Sigmoid colon (tissue), 7 donors: Measurements from ENCODE around the gene PPP1R1A. TPM values are rescaled to one million over a fixed set of nuclear protein-coding genes. Genes with fewer than 3 reads are reported as not detected.

Experiments used
- DNase-seq: peaks from one replicate; pipeline ENCODE4 v3.0.0-alpha.2; 2019
- H3K27ac ChIP-seq, 4 donors: fragments of 200-600 bp; sonication (generic); one replicate each; pipeline ENCODE4 v1.5.1; 2016 to 2019; ENCODE audit warnings: mild to moderate bottlenecking in 1 of 4
- H3K27me3 ChIP-seq, 3 donors: fragments of 200-600 bp; sonication (generic); one replicate each; pipeline ENCODE4 v1.5.1; 2019; ENCODE audit warnings: mild to moderate bottlenecking in 1 of 3
- H3K36me3 ChIP-seq, 4 donors: fragments of 200-600 bp; sonication (generic); one replicate each; pipeline ENCODE4 v1.5.1; 2016 to 2019
- H3K4me1 ChIP-seq, 4 donors: fragments of 200-600 bp; sonication (generic); one replicate each; pipeline ENCODE4 v1.5.1; 2017 to 2019
- H3K4me3 ChIP-seq, 4 donors: fragments of 200-600 bp; sonication (generic); one replicate each; pipeline ENCODE4 v1.5.1; 2017 to 2019; ENCODE audit warnings: mild to moderate bottlenecking in 2 of 4, moderate library complexity in 1 of 4
- H3K9me3 ChIP-seq, 4 donors: fragments of 200-600 bp in 3 of 4; sonication (generic) in 3 of 4; one replicate each; pipeline versions ENCODE4 v1.5.1 to v1.6.1; 2013 to 2019
- EP300 ChIP-seq, 4 donors: sonication (generic); formaldehyde crosslinking; IDR thresholded peaks; one replicate each; pipeline ENCODE4 v1.6.1; 2017; ENCODE audit warnings: antibody characterized with exemption in 4 of 4
- POLR2A ChIP-seq, 2 donors: fragments of 450-650 bp; IDR thresholded peaks; one replicate each; pipeline ENCODE4 v1.6.1; 2016; ENCODE audit warnings: antibody characterized with exemption in 2 of 2, mild to moderate bottlenecking in 2 of 2, moderate library complexity in 2 of 2
- POLR2AphosphoS5 ChIP-seq, 4 donors: sonication (generic); formaldehyde crosslinking; IDR thresholded peaks; one replicate each; pipeline ENCODE4 v1.6.1; 2017; ENCODE audit warnings: antibody characterized with exemption in 4 of 4
- WGBS, 2 donors: extraction: QIAGEN DNeasy Blood & Tissue Kit; methylation state at CpG; one replicate each; pipeline ENCODE4 v1.1.7; 2013; 5-methylcytosine and 5-hydroxymethylcytosine counted together
- intact Hi-C: fragments of 100-400 bp; cut with DNase I; formaldehyde crosslinking; loops from one replicate; pipeline ENCODE4 v1.15.1; 2023
- polyA plus RNA-seq, 3 donors: library from polyadenylated mRNA; stranded (reverse); fragments of 200-250 nt; gene quantifications; one replicate each; pipeline ENCODE4 v1.2.3, GENCODE V29; 2013
- total RNA-seq, 4 donors: library from RNA; depleted of rRNA; stranded (reverse); fragments of >200 nt; gene quantifications; one replicate each; pipeline ENCODE4 v1.1.0, GENCODE V29; 2016
- TF ChIP-seq, protein P1 (sequence below), 4 experiments: fragments of 450-650 bp in 3 of 4; fragments of 200-600 bp in 1 of 4; IDR thresholded peaks; one replicate each; pipeline ENCODE4 v1.5.1; 2016 to 2019; ENCODE audit warnings: antibody characterized with exemption in 4 of 4, mild to moderate bottlenecking in 3 of 4, moderate library complexity in 2 of 4
- donor health status: healthy with polysubstance abuse.
- donor health status: Bipolar disorder and iron deficiency.
- donor health status: healthy.

Gene PPP1R1A, protein sequence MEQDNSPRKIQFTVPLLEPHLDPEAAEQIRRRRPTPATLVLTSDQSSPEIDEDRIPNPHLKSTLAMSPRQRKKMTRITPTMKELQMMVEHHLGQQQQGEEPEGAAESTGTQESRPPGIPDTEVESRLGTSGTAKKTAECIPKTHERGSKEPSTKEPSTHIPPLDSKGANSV
- 10 to 100 TPM; 17.5 to 48.9 (median 24.9) TPM for total RNA-seq
- 1 to 10 TPM in 2 of 3 donors, under 1 TPM in 1; 0.92 to 3.0 (median 1.2) TPM for polyA plus RNA-seq

DNA sequence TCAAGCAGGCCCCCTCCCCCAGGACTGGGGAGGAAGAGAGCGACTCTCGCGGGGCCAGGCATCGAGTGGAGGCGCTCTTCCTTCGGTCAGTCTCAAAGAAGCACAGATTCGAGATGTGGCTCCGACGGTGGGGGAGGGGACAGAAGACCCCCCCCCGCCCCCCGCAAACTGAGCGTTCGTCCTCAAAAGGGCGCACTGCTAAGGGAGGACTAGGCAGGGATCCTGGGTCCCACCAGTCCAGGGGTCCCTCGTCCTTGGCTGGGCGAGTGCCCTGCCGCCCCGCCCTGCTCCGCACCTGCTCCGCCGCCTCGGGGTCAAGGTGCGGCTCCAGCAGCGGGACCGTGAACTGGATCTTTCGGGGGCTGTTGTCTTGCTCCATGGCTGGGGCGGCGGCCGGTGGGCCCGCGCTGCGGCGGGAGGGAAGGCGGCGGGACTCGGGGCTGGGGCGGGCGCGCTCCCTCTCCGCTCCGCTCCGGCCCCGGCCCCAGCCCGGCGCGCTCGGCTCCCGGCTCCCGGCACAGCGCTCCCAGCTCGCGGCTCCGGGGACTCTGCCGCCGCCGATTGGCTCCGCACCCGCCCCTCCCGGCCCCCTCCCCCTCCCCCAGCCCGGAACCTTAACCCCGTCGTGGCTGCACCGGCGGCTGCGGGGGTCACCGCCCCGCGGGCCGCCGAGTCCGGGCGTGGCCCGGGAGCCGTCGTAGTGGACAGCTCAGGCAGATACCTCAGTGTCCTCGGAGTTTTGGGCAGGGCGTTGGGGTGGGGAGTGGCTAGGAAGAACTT is at the start of gene PPP1R1A:
TSS of gene PPP1R1A (minus strand) at position 550 of the 780 bp plus-strand sequence. CDS start at position 379, 171 bp downstream.
- DNase-seq = no peak
- 1 to 2% methylated on average over 77 of the region's 77 CpGs for WGBS, 2 donors
- Histone ChIP-seq H3K27ac (peak within 1 kb of the TSS in 3 of 4 donors; percentile 80 to 82 (median 82)), H3K4me3 (peak within 1 kb of the TSS; percentile 55 to 77 (median 64)), H3K27me3 (no peaks in the 10 kb centered on the region), H3K36me3 (no peaks in the 10 kb centered on the region), H3K9me3 (no peaks in the 10 kb centered on the region), H3K4me1 (peaks cover 0 to 64% (median 60%) of the 10 kb centered on the region in 4 donors)
- intact Hi-C loops = no loop called here
- TF ChIP-seq, protein P1, sequence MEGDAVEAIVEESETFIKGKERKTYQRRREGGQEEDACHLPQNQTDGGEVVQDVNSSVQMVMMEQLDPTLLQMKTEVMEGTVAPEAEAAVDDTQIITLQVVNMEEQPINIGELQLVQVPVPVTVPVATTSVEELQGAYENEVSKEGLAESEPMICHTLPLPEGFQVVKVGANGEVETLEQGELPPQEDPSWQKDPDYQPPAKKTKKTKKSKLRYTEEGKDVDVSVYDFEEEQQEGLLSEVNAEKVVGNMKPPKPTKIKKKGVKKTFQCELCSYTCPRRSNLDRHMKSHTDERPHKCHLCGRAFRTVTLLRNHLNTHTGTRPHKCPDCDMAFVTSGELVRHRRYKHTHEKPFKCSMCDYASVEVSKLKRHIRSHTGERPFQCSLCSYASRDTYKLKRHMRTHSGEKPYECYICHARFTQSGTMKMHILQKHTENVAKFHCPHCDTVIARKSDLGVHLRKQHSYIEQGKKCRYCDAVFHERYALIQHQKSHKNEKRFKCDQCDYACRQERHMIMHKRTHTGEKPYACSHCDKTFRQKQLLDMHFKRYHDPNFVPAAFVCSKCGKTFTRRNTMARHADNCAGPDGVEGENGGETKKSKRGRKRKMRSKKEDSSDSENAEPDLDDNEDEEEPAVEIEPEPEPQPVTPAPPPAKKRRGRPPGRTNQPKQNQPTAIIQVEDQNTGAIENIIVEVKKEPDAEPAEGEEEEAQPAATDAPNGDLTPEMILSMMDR (IDR thresholded peaks at IDR 0.05) = no peak
- no peak for TF ChIP-seq EP300 (IDR thresholded peaks at IDR 0.05)
- no peak for TF ChIP-seq POLR2A (IDR thresholded peaks at IDR 0.05)
- TF ChIP-seq POLR2AphosphoS5 (IDR thresholded peaks at IDR 0.05) = no peak

DNA sequence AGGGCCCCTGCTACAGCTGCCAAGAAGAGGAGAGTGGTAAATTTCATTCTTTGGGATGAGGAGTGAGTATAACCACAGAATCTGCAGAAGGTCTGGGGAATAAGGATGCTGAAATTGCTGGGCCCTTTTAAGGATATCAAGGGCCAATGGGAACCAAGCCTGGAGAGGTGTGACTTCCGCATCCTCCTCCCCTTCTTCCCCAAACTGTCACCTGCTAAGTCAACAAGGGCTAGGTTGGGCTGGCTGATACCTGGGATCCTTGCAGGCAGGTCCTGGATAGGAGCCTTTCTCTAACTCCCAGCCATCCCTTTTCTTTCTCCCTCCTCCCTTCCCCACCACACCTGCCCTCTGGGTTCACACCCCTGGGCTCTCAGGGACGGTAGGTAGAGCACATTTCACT is 46.3 kb upstream of the PPP1R1A start, which contains the start of gene LACRT:
TSS of gene LACRT (minus strand) at position 101 of the 400 bp plus-strand sequence. CDS start at position 47, 54 bp downstream.
- WGBS, 2 donors = 40 to 84% methylated on average over 2 of the region's 2 CpGs
- H3K4me3 ChIP-seq = no peak within 1 kb of the TSS
- intact Hi-C loops = no loop called here
- no peaks in the 10 kb centered on the region for H3K27me3 ChIP-seq
- no peaks in the 10 kb centered on the region for H3K36me3 ChIP-seq
- no peaks in the 10 kb centered on the region for H3K4me1 ChIP-seq
- DNase-seq = no peak
- TF ChIP-seq POLR2AphosphoS5 (IDR thresholded peaks at IDR 0.05) (no peak), EP300 (IDR thresholded peaks at IDR 0.05) (no peak), POLR2A (IDR thresholded peaks at IDR 0.05) (no peak)
- TF ChIP-seq, protein P1 (IDR thresholded peaks at IDR 0.05) = no peak
- no peak within 1 kb of the TSS for H3K27ac ChIP-seq
- H3K9me3 ChIP-seq = no peaks in the 10 kb centered on the region

DNA sequence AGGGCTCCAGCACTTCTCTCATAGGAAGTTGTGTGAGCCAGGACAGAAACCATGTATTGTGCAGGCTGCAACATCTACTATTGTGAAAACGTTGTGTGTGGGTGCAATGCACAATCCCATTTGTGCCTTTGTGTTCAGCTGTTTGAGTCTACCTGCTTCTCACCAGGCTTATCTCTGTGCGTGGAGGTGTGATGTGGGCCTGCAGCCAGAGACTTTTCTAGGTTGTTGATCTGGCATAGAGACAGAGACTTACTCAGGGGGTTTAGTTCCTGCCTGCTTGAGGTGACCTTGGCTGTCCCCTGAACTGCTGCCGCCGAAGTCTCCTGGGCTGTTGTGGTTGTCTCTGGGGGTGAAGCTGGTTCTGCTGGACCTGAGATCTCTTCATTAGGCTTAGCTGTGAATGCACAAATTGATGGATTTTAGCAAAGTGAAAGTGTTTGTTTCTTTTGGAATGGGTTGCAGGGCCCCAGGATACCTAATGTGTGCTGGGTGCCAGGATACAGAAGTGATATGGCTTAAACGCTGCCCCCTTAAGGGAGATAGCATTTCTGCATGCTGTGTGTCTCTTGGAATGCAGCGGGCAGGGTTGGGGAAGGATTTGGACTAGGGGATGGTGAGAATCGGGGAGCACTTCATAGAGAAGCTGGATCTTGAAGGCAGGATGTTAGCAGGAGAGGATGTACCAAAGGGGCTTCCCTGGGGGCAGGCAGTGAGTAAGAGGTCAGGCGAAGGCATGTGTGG is 43.7 kb upstream of the PPP1R1A start:
- intact Hi-C loops = no loop called here

DNA sequence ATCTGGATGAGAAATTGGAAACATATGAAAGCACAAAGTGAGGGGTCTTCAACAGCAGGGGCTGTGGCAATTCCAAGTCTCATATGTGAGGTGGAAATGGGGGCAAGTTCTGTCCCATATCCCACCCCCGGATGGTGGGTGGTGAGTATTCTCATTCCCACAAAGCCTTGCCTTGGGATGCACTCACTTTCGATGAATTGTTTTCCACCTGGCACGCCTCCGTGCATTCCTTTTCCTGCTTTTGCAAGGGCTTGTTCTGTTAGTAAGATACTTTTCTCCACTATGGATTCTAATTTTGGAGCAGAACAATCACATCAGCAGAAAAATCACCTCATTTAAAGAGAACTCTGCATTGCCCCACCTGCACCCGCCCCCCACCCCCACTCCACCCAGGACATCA is 43.1 kb upstream of the PPP1R1A start:
- Histone ChIP-seq H3K4me1 (no peaks in the 10 kb centered on the region), H3K36me3 (no peaks in the 10 kb centered on the region), H3K4me3 (no peak overlapping the region), H3K27me3 (no peaks in the 10 kb centered on the region), H3K27ac (no peak overlapping the region), H3K9me3 (no peaks in the 10 kb centered on the region)
- WGBS, 2 donors = 81 to 88% methylated on average over 5 of the region's 5 CpGs
- TF ChIP-seq POLR2A (IDR thresholded peaks at IDR 0.05) (no peak), EP300 (IDR thresholded peaks at IDR 0.05) (no peak), POLR2AphosphoS5 (IDR thresholded peaks at IDR 0.05) (no peak)
- TF ChIP-seq, protein P1 (IDR thresholded peaks at IDR 0.05) = no peak
- intact Hi-C loops = no loop called here
- no peak for DNase-seq

More for the DNA sequence above, 43.7 kb upstream of the PPP1R1A start:
- Histone ChIP-seq H3K9me3 (no peaks in the 10 kb centered on the region), H3K4me3 (no peak overlapping the region), H3K27me3 (no peaks in the 10 kb centered on the region), H3K4me1 (no peaks in the 10 kb centered on the region), H3K27ac (no peak overlapping the region), H3K36me3 (no peaks in the 10 kb centered on the region)
- TF ChIP-seq EP300 (IDR thresholded peaks at IDR 0.05) (no peak), POLR2A (IDR thresholded peaks at IDR 0.05) (no peak), POLR2AphosphoS5 (IDR thresholded peaks at IDR 0.05) (no peak)
- TF ChIP-seq, protein P1 (IDR thresholded peaks at IDR 0.05) = no peak
- WGBS, 2 donors = 53 to 68% methylated on average over 8 of the region's 8 CpGs
- no peak for DNase-seq
